ENCODE data around the gene UBASH3B. TPM values are rescaled to one million over a fixed set of nuclear protein-coding genes. Genes with fewer than 3 reads are reported as not detected.

Gene UBASH3B
- total RNA-seq, 1 experiment from 2014 or later: 8.0 TPM

DNA sequence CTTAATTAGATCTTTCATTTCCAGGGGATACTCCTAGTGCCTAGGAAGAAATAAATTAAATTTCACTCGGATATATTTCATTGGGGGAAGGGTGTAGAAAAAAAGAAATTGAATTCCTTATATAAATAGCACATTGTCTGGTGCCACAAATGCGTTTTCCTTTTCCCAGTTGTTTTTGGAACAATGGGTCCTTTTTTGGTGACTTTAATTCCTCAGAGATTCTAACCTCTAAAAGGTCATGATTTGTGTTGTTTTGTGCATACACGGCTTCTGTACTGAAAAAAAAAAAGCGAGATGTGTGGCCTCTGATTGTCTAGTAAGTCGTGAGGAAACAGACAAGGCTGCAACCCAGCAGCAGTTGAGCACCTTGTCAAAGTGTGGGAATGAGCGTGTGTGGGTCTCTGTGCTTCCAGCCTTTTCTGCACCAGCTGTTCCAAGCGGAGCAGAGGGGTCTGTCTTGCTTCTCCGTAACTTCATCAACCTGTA lies 118.3 kb downstream of the UBASH3B start:
- peaks cover 3% of the 10 kb centered on the region; the same call in 1 of the 2 replicates for H3K27me3 Mint-ChIP-seq (ENCODE audit: low read depth)
- no peaks in the 10 kb centered on the region for H4K20me1 ChIP-seq (ENCODE audit: control insufficient read depth, insufficient read depth, insufficient read length)
- peaks cover 4 to 6% of the 10 kb centered on the region in 2 experiments for H3K4me1 Mint-ChIP-seq
- H3K27ac ChIP-seq (ENCODE audit: insufficient read length, low read depth, low read length): no peak overlapping the region
- no peak overlapping the region for H2BK15ac ChIP-seq (ENCODE audit: low read depth, low read length)
- H3T11ph ChIP-seq (ENCODE audit: low read length): no peak overlapping the region
- H2BK12ac ChIP-seq (ENCODE audit: insufficient read length, low read depth, low read length): no peak overlapping the region
- H2BK5ac ChIP-seq (ENCODE audit: insufficient read length, low read length): no peak overlapping the region
- no peak for DNase-seq
- no peak overlapping the region for H4K8ac ChIP-seq (replicated peaks; ENCODE audit: insufficient read length, low read depth, low read length)
- no peaks in the 10 kb centered on the region for H3K79me2 ChIP-seq (ENCODE audit: insufficient read depth, low read length)
- H3K79me1 ChIP-seq (ENCODE audit: insufficient read depth, low read depth, low read length, poor library complexity, severe bottlenecking): no peaks in the 10 kb centered on the region
- H3K27ac Mint-ChIP-seq: no peak overlapping the region
- H4K5ac ChIP-seq (ENCODE audit: insufficient read length, low read depth, low read length): no peak overlapping the region
- H3K4me1 ChIP-seq (ENCODE audit: insufficient read depth, low read length): no peaks in the 10 kb centered on the region
- H3K9me3 ChIP-seq (ENCODE audit: control insufficient read depth, low read depth, low read length): no peaks in the 10 kb centered on the region
- H3K23me2 ChIP-seq (ENCODE audit: insufficient read length, low read depth, low read length, poor library complexity, severe bottlenecking): no peaks in the 10 kb centered on the region
- H3K4ac ChIP-seq (ENCODE audit: low read depth, low read length): no peak overlapping the region
- no peak overlapping the region for H3K4me2 ChIP-seq (ENCODE audit: insufficient read depth, insufficient read length, low read length)
- no peak overlapping the region for H3K56ac ChIP-seq (ENCODE audit: insufficient read length, low read depth, low read length)
- H2BK120ac ChIP-seq (ENCODE audit: low read depth, low read length, poor library complexity, severe bottlenecking): no peak overlapping the region
- H2AFZ ChIP-seq (ENCODE audit: low read length): no peak overlapping the region
- TF ChIP-seq, protein P1, sequence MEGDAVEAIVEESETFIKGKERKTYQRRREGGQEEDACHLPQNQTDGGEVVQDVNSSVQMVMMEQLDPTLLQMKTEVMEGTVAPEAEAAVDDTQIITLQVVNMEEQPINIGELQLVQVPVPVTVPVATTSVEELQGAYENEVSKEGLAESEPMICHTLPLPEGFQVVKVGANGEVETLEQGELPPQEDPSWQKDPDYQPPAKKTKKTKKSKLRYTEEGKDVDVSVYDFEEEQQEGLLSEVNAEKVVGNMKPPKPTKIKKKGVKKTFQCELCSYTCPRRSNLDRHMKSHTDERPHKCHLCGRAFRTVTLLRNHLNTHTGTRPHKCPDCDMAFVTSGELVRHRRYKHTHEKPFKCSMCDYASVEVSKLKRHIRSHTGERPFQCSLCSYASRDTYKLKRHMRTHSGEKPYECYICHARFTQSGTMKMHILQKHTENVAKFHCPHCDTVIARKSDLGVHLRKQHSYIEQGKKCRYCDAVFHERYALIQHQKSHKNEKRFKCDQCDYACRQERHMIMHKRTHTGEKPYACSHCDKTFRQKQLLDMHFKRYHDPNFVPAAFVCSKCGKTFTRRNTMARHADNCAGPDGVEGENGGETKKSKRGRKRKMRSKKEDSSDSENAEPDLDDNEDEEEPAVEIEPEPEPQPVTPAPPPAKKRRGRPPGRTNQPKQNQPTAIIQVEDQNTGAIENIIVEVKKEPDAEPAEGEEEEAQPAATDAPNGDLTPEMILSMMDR (conservative IDR thresholded peaks at IDR 0.05): no peak
- H2BK20ac ChIP-seq (ENCODE audit: low read depth, low read length, poor library complexity, severe bottlenecking): no peak overlapping the region
- no peak overlapping the region for H3K9ac ChIP-seq (ENCODE audit: extremely low read depth, insufficient read length, low read length)
- H3K27me3 ChIP-seq (ENCODE audit: insufficient read depth, low read length): no peaks in the 10 kb centered on the region
- H3K36me3 Mint-ChIP-seq (ENCODE audit: insufficient read depth in 1 of 3, low read depth in 3 of 3): no peaks in the 10 kb centered on the region; a peak in 1 of 7 replicates
- no peak overlapping the region for H3K14ac ChIP-seq (ENCODE audit: insufficient read depth, low read length)
- H3K4me3 Mint-ChIP-seq: no peak overlapping the region
- no peak overlapping the region for H3K18ac ChIP-seq (ENCODE audit: insufficient read length, low read depth, low read length)
- H2AK5ac ChIP-seq (ENCODE audit: insufficient read length, low read length): no peak overlapping the region
- H3K23ac ChIP-seq (ENCODE audit: insufficient read length, low read depth, low read length): no peak overlapping the region
- no peaks in the 10 kb centered on the region for H3K9me3 Mint-ChIP-seq
- no CpG with 5 or more reads among the region's 8 CpGs for WGBS (ENCODE audit: extremely low coverage, insufficient read length, low lambda C conversion rate)
- no peak overlapping the region for H4K91ac ChIP-seq (ENCODE audit: insufficient read length, low read depth, low read length)
